ENCODE results near the gene IL23R. TPM values are rescaled to one million over a fixed set of nuclear protein-coding genes. Genes with fewer than 3 reads are reported as not detected.

The IL23R gene
- total and polyA plus RNA-seq, 4 donors = 0.08 to 0.09 TPM; not detected in 2

DNA sequence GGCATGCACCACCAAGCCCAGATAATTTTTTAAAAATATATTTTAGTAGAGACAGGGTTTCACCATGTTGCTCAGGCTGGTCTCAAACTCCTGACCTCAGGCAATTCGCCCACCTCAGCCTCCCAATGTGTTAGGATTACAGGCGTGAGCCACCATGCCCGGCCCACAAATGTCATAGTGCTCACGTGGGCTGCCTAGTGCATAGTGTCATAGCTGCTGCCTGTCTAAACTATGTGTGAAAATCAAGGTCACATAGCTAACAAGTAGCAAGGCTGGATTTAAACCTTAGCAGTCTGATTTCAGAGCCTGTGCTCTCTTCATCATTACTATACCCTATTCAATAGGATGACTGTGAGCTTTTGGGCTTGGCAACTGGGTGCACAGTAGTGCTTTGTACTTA is 41.8 kb upstream of the IL23R start:
- Histone ChIP-seq H3K4me1 (ENCODE audit: control insufficient read depth in 4 of 4, insufficient read depth in 4 of 4, low read length in 3 of 4) (no peaks in the 10 kb centered on the region), H3K9me3 (ENCODE audit: control insufficient read depth in 4 of 4, low read length in 3 of 4) (peaks cover 0 to 3% (median under 1%) of the 10 kb centered on the region in 4 donors), H3K36me3 (ENCODE audit: control insufficient read depth in 4 of 4, insufficient read depth in 3 of 4, low read depth in 1 of 4, low read length in 3 of 4) (no peaks in the 10 kb centered on the region), H3K27me3 (ENCODE audit: control insufficient read depth in 4 of 4, insufficient read depth in 4 of 4, low read length in 3 of 4) (no peaks in the 10 kb centered on the region), H3K4me3 (ENCODE audit: low read depth in 1 of 3, low read length in 3 of 3) (no peak overlapping the region), H3K9ac (ENCODE audit: low read depth in 1 of 2, low read length in 2 of 2) (no peak overlapping the region), H3K27ac (ENCODE audit: low read depth in 1 of 2, low read length in 2 of 2) (no peak overlapping the region)
- TF ChIP-seq TAF1 (conservative IDR thresholded peaks at IDR 0.05) (no peak), RAD21 (IDR thresholded peaks at IDR 0.05) (no peak), SP1 (IDR thresholded peaks at IDR 0.05) (no peak), FOXA1 (IDR thresholded peaks at IDR 0.05) (no peak)
- TF ChIP-seq, protein P1, sequence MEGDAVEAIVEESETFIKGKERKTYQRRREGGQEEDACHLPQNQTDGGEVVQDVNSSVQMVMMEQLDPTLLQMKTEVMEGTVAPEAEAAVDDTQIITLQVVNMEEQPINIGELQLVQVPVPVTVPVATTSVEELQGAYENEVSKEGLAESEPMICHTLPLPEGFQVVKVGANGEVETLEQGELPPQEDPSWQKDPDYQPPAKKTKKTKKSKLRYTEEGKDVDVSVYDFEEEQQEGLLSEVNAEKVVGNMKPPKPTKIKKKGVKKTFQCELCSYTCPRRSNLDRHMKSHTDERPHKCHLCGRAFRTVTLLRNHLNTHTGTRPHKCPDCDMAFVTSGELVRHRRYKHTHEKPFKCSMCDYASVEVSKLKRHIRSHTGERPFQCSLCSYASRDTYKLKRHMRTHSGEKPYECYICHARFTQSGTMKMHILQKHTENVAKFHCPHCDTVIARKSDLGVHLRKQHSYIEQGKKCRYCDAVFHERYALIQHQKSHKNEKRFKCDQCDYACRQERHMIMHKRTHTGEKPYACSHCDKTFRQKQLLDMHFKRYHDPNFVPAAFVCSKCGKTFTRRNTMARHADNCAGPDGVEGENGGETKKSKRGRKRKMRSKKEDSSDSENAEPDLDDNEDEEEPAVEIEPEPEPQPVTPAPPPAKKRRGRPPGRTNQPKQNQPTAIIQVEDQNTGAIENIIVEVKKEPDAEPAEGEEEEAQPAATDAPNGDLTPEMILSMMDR (IDR thresholded peaks at IDR 0.05; ENCODE audit: low read depth, low read length, missing input control) = no peak
- TF ChIP-seq, protein P2, sequence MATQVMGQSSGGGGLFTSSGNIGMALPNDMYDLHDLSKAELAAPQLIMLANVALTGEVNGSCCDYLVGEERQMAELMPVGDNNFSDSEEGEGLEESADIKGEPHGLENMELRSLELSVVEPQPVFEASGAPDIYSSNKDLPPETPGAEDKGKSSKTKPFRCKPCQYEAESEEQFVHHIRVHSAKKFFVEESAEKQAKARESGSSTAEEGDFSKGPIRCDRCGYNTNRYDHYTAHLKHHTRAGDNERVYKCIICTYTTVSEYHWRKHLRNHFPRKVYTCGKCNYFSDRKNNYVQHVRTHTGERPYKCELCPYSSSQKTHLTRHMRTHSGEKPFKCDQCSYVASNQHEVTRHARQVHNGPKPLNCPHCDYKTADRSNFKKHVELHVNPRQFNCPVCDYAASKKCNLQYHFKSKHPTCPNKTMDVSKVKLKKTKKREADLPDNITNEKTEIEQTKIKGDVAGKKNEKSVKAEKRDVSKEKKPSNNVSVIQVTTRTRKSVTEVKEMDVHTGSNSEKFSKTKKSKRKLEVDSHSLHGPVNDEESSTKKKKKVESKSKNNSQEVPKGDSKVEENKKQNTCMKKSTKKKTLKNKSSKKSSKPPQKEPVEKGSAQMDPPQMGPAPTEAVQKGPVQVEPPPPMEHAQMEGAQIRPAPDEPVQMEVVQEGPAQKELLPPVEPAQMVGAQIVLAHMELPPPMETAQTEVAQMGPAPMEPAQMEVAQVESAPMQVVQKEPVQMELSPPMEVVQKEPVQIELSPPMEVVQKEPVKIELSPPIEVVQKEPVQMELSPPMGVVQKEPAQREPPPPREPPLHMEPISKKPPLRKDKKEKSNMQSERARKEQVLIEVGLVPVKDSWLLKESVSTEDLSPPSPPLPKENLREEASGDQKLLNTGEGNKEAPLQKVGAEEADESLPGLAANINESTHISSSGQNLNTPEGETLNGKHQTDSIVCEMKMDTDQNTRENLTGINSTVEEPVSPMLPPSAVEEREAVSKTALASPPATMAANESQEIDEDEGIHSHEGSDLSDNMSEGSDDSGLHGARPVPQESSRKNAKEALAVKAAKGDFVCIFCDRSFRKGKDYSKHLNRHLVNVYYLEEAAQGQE (IDR thresholded peaks at IDR 0.05) = no peak
- WGBS = 92% methylated on average over 4 of the region's 4 CpGs
- DNase-seq (ENCODE audit: low spot score) = no peak

GRCh38 chr1:67126111-67126746 is 40.0 kb upstream of the IL23R start:
- no peak overlapping the region for H3K9ac ChIP-seq (ENCODE audit: low read depth in 1 of 2, low read length in 2 of 2)
- H3K9me3 ChIP-seq (ENCODE audit: control insufficient read depth in 4 of 4, low read length in 3 of 4) = no peaks in the 10 kb centered on the region
- H3K36me3 ChIP-seq (ENCODE audit: control insufficient read depth in 4 of 4, insufficient read depth in 3 of 4, low read depth in 1 of 4, low read length in 3 of 4) = no peaks in the 10 kb centered on the region
- no peaks in the 10 kb centered on the region for H3K4me1 ChIP-seq (ENCODE audit: control insufficient read depth in 4 of 4, insufficient read depth in 4 of 4, low read length in 3 of 4)
- TF ChIP-seq YY1 (IDR thresholded peaks at IDR 0.05) (no peak), JUND (IDR thresholded peaks at IDR 0.05) (no peak), SP1 (IDR thresholded peaks at IDR 0.05) (no peak), GABPA (IDR thresholded peaks at IDR 0.05 in 1 of 2, conservative IDR thresholded peaks at IDR 0.05 in 1 of 2) (no peak), HNF4G (IDR thresholded peaks at IDR 0.05) (no peak), RAD21 (IDR thresholded peaks at IDR 0.05) (no peak), TAF1 (conservative IDR thresholded peaks at IDR 0.05) (no peak), FOXA2 (IDR thresholded peaks at IDR 0.05) (no peak)
- TF ChIP-seq, protein P3, sequence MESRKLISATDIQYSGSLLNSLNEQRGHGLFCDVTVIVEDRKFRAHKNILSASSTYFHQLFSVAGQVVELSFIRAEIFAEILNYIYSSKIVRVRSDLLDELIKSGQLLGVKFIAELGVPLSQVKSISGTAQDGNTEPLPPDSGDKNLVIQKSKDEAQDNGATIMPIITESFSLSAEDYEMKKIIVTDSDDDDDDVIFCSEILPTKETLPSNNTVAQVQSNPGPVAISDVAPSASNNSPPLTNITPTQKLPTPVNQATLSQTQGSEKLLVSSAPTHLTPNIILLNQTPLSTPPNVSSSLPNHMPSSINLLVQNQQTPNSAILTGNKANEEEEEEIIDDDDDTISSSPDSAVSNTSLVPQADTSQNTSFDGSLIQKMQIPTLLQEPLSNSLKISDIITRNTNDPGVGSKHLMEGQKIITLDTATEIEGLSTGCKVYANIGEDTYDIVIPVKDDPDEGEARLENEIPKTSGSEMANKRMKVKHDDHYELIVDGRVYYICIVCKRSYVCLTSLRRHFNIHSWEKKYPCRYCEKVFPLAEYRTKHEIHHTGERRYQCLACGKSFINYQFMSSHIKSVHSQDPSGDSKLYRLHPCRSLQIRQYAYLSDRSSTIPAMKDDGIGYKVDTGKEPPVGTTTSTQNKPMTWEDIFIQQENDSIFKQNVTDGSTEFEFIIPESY (IDR thresholded peaks at IDR 0.05) = no peak
- TF ChIP-seq, protein P2 (IDR thresholded peaks at IDR 0.05) = no peak
- DNase-seq (ENCODE audit: low spot score) = no peak
- no peak overlapping the region for H3K4me3 ChIP-seq (ENCODE audit: low read depth in 1 of 3, low read length in 3 of 3)
- WGBS = 84% methylated on average over 5 of the region's 5 CpGs
- H3K27ac ChIP-seq (ENCODE audit: low read depth in 1 of 2, low read length in 2 of 2) = no peak overlapping the region
- no peaks in the 10 kb centered on the region for H3K27me3 ChIP-seq (ENCODE audit: control insufficient read depth in 4 of 4, insufficient read depth in 4 of 4, low read length in 3 of 4)

Measured in liver (tissue), 9 donors.